Neutrophil (primary cell): ENCODE data around the gene DBH.

Experiments
- H3K27ac ChIP-seq: fragments of 200-600 bp; sonication (generic); 2 replicates; pipeline ENCODE4 v1.5.1; 2016; ENCODE audit warnings: mild to moderate bottlenecking, moderate library complexity
- H3K27me3 ChIP-seq: fragments of 200-600 bp; sonication (generic); 2 replicates; pipeline ENCODE4 v1.6.0; 2016; ENCODE audit warnings: mild to moderate bottlenecking
- H3K36me3 ChIP-seq: fragments of 200-600 bp; sonication (generic); 2 replicates; pipeline ENCODE4 v1.5.1; 2017
- H3K4me1 ChIP-seq, 2 experiments: fragments of 200-600 bp in 1 of 2; sonication (generic) in 1 of 2; 1 replicate in 1 of 2; 2 replicates in 1 of 2; pipeline versions ENCODE4 v1.5.1 to v1.6.1; 2013 to 2016; ENCODE audit warnings: low read depth in 1 of 2, low read length in 1 of 2, mild to moderate bottlenecking in 1 of 2, moderate library complexity in 1 of 2; ENCODE audit not compliant: control insufficient read depth in 1 of 2, insufficient read depth in 1 of 2
- H3K4me3 ChIP-seq, 2 experiments: fragments of 200-600 bp in 1 of 2; sonication (generic) in 1 of 2; 1 replicate in 1 of 2; 2 replicates in 1 of 2; pipeline ENCODE4 v1.5.1; 2013 to 2016; ENCODE audit warnings: low read depth in 1 of 2, low read length in 1 of 2, mild to moderate bottlenecking in 1 of 2, moderate library complexity in 1 of 2
- H3K9me3 ChIP-seq: fragments of 200-600 bp; sonication (generic); 2 replicates; pipeline ENCODE4 v1.5.1; 2016
- TF ChIP-seq, protein P1 (sequence below): fragments of 200-600 bp; sonication (generic); IDR thresholded peaks from 2 replicates; pipeline ENCODE4 v1.5.1; 2016; ENCODE audit warnings: antibody characterized with exemption

The DBH gene

DNA sequence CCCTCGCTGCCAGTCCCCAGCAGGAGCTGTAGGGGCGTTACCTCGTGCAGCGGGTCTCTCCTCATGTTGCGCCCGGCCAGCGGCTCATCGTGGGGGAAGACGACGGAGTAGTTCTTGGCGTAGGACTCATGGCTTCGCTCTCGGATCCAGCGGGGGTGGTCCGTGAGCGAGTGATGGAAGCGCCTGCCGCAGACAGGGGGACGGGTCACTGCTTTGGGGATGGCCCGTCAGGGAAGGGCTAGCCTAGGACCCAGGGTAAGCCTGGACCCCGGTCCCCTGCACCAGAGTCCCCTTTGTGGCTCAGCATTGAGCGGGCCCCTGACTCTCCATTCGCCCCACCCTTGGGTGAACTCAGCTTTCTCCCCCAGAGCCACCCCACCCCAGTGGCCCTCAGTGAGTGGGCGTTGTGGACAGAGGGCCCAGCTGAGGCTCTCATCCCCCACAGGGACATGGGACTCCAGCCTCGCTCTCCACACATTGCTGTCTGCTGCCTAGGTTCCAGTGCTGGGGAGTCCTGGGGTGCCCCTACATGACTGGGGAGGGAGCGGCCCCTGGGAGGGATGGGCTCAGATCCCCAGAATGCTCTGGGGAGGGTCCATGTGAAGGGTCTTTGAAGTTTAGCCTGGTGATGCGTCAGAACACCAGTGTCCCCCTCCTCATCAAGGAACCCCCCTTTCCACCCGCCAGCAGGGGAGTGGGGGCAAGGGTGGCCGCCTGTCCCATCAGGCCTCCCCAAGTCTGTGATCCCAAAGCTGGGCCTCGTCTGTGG, 72.3 kb downstream of the DBH start:
- no peak overlapping the region for H3K27ac ChIP-seq

More for the DNA sequence above, 72.3 kb downstream of the DBH start:
- Histone ChIP-seq H3K27me3 (peaks cover 8% of the 10 kb centered on the region), H3K4me3 (no peak overlapping the region), H3K9me3 (no peaks in the 10 kb centered on the region), H3K4me1 (no peaks in the 10 kb centered on the region), H3K36me3 (no peaks in the 10 kb centered on the region)
- TF ChIP-seq, protein P1, sequence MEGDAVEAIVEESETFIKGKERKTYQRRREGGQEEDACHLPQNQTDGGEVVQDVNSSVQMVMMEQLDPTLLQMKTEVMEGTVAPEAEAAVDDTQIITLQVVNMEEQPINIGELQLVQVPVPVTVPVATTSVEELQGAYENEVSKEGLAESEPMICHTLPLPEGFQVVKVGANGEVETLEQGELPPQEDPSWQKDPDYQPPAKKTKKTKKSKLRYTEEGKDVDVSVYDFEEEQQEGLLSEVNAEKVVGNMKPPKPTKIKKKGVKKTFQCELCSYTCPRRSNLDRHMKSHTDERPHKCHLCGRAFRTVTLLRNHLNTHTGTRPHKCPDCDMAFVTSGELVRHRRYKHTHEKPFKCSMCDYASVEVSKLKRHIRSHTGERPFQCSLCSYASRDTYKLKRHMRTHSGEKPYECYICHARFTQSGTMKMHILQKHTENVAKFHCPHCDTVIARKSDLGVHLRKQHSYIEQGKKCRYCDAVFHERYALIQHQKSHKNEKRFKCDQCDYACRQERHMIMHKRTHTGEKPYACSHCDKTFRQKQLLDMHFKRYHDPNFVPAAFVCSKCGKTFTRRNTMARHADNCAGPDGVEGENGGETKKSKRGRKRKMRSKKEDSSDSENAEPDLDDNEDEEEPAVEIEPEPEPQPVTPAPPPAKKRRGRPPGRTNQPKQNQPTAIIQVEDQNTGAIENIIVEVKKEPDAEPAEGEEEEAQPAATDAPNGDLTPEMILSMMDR = no peak
